Colonic mucosa (tissue), 4 donors: ENCODE results near the gene RHD. TPM values are rescaled to one million over a fixed set of nuclear protein-coding genes. Genes with fewer than 3 reads are reported as not detected.
"Not testable (repeated sequence)": the region's sequence is repeated elsewhere in the genome, so short reads cannot be mapped to it uniquely, and the experiment has no call there.

Experiments
- DNase-seq: peaks from one replicate; pipeline ENCODE4 v3.0.0-alpha.2; 2020
- H3K27ac ChIP-seq: fragments of 200-600 bp; one replicate; pipeline ENCODE4 v1.8.0; 2021
- H3K27me3 ChIP-seq: fragments of 200-600 bp; one replicate; pipeline ENCODE4 v1.8.0; 2021
- H3K36me3 ChIP-seq: fragments of 200-600 bp; one replicate; pipeline ENCODE4 v1.8.0; 2021
- H3K4me1 ChIP-seq: fragments of 200-600 bp; one replicate; pipeline ENCODE4 v1.8.0; 2021; ENCODE audit warnings: mild to moderate bottlenecking
- H3K4me3 ChIP-seq: fragments of 200-600 bp; one replicate; pipeline ENCODE4 v1.8.0; 2021
- H3K9ac ChIP-seq, 2 donors: one replicate each; pipeline ENCODE4 v1.7.0; 2013; ENCODE audit warnings: control low read depth in 2 of 2, low read depth in 2 of 2, low read length in 2 of 2
- H3K9me3 ChIP-seq: fragments of 200-600 bp; one replicate; pipeline ENCODE4 v1.8.0; 2021
- intact Hi-C: fragments of 100-400 bp; cut with DNase I; formaldehyde crosslinking; loops from one replicate; pipeline ENCODE4 v1.14.1; 2022
- total RNA-seq, 2 donors: library from RNA; stranded (reverse); fragmentation: NEBNext Ultra II Directional in 1 of 2; extraction: Animal tissue kit (Norgen Biotek cat#: 25700) in 1 of 2; gene quantifications; one replicate each; pipeline ENCODE4 v1.2.1, GENCODE V29; 2021
- donor health status: healthy.
- donor health status: DM: no; HTN: no; CAD: no.
- donor health status: DM: no; HTN: no; CAD: no.

The RHD gene
- total RNA-seq, 2 donors from 2014 or later, result 0.10 TPM; not detected in 1

DNA sequence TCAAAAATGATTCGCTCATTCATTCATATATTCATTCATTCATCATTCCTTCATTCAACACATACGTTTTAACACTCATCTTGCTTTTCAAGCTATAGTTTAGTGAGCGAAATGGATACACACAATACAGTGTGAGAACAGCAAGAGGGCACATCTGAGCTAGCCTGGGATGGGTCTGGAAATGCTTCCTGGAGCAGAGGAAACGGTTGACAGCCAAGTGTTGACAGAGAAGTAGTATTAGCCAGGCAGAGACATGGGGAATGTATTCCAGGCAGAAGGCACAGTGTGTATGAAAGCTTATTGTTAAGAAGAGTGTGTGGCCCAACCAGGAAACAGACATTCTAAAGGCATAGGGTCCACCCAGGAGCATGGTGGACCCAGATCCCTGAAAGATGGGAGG, 32.6 kb downstream of the RHD start:
- H3K9me3 ChIP-seq, DNase-seq, H3K27me3 ChIP-seq, H3K4me1 ChIP-seq, H3K4me3 ChIP-seq, intact Hi-C loops, H3K27ac ChIP-seq, H3K9ac ChIP-seq, H3K36me3 ChIP-seq: not testable (repeated sequence)

DNA sequence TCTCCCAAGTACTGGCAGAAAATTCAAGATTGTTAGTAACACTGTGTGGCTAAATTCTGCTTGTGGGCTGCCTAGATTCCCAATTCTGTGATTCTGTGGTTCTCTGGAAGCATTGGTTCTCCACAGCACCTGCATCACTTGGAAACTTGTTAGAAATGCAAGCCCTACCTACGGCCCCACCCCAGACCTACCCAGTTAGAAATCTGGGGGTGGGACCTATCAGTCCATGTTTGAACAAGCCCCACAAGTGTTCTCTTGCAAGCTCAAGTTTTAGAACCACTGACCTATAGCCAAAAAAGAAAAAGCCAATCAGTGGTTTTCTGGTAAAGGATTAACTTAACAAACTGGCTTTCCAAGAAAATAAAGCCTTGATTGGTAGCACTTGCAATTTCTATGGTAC, 35.9 kb downstream of the RHD start:
- DNase-seq, H3K27ac ChIP-seq, H3K4me3 ChIP-seq, H3K9ac ChIP-seq, H3K27me3 ChIP-seq, H3K36me3 ChIP-seq, H3K4me1 ChIP-seq, intact Hi-C loops, H3K9me3 ChIP-seq: not testable (repeated sequence)

DNA sequence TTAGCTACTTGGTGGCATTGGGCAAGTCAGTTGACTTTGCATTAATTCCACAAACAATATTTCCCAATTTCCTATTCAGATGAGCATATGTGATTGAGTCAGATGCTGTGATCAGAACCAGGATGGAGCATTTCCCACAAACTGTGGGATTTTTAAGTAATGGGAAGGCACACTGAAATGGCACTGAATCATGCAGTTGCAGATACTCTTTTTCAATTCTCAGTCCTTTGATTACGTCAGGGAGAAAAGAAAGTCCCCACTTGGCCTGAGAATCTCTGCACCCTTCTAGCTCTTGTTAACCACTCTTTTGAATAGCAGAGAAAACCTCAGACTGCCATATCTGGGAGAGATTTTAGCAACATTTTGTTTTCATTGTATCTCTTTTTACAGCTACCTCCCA, 36.8 kb downstream of the RHD start:
- H3K4me1 ChIP-seq, DNase-seq, H3K27me3 ChIP-seq, H3K9me3 ChIP-seq, H3K9ac ChIP-seq, intact Hi-C loops, H3K27ac ChIP-seq, H3K4me3 ChIP-seq, H3K36me3 ChIP-seq: not testable (repeated sequence)

GRCh38 chr1:25309486-25309885, 37.2 kb downstream of the RHD start:
- H3K4me3 ChIP-seq, DNase-seq, H3K9ac ChIP-seq, intact Hi-C loops, H3K27me3 ChIP-seq, H3K36me3 ChIP-seq, H3K9me3 ChIP-seq, H3K4me1 ChIP-seq, H3K27ac ChIP-seq: not testable (repeated sequence)

DNA sequence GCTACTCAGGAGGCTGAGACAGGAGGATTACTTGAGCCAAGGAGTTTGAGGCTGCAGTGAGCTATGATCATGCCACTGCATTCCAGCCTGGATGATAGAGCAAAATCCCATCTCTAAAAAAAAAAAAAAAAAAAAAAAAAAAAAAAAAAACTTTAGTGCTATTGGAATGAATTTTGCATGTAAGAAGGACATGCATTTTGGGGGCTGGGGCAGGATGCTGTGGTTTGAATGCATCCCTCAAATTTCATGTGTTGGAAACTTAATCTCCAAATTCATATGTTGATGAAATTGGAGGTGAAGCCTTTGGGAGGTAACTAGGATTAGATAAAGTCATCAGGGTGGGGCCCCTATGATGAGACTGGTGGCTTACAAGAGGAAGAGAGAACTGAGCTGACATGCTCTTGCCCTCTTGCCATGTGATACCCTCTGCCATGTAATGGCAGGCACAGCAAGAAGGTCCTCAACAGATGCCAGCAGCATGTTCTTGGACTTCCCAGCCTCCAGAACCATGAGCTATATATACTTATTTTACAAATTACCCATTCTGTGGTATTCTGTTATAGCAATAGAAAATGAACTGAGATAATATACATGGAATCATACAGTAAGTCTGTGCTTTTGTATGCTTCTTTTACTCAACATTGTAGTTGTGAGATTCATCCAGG, 40.6 kb downstream of the RHD start:
- intact Hi-C loops, H3K27ac ChIP-seq: not testable (repeated sequence)

GRCh38 chr1:25320314-25320938, 48.1 kb downstream of the RHD start:
- H3K4me1 ChIP-seq, H3K9me3 ChIP-seq, DNase-seq, H3K27me3 ChIP-seq, H3K27ac ChIP-seq, H3K9ac ChIP-seq, H3K4me3 ChIP-seq, intact Hi-C loops, H3K36me3 ChIP-seq: not testable (repeated sequence)

More for the DNA sequence above, 40.6 kb downstream of the RHD start:
- H3K9ac ChIP-seq, H3K9me3 ChIP-seq, H3K4me3 ChIP-seq, H3K36me3 ChIP-seq, H3K27me3 ChIP-seq, DNase-seq, H3K4me1 ChIP-seq: not testable (repeated sequence)

DNA sequence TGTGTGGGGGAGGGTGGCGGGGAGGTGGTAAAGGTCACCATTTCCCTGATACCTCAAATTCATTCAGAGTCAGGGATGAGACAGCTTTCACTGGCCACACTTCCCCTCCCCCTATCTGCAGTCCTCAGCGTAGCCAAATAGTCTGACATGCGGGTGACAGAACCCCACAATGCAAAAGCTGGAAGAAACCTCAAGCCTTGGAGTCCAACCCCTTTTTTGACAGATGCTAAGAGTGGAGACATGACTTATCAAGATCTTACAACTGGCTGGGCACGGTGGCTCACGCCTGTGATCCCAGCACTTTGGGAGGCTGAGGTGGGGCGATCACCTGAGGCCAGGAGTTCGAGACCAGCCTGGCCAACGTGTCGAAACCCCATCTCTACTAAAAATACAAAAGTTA, 49.8 kb downstream of the RHD start:
- H3K36me3 ChIP-seq, H3K9ac ChIP-seq, DNase-seq, H3K27ac ChIP-seq, H3K27me3 ChIP-seq, H3K9me3 ChIP-seq, H3K4me3 ChIP-seq, intact Hi-C loops, H3K4me1 ChIP-seq: not testable (repeated sequence)

- H3K4me1 ChIP-seq, H3K36me3 ChIP-seq, intact Hi-C loops, H3K27me3 ChIP-seq, H3K4me3 ChIP-seq, H3K9me3 ChIP-seq, H3K27ac ChIP-seq, DNase-seq, H3K9ac ChIP-seq: not testable (repeated sequence)
Measured at GRCh38 chr1:25324407-25324806, 52.1 kb downstream of the RHD start.

GRCh38 chr1:25327864-25328790, 55.8 kb downstream of the RHD start:
- H3K9ac ChIP-seq, H3K4me3 ChIP-seq, H3K36me3 ChIP-seq, DNase-seq, H3K27me3 ChIP-seq, intact Hi-C loops, H3K4me1 ChIP-seq, H3K9me3 ChIP-seq, H3K27ac ChIP-seq: not testable (repeated sequence)

GRCh38 chr1:25328791-25329185, 56.5 kb downstream of the RHD start:
- H3K9me3 ChIP-seq, H3K4me1 ChIP-seq, H3K27ac ChIP-seq, H3K4me3 ChIP-seq, H3K27me3 ChIP-seq, H3K9ac ChIP-seq, DNase-seq, H3K36me3 ChIP-seq, intact Hi-C loops: not testable (repeated sequence)

- H3K27me3 ChIP-seq, intact Hi-C loops, H3K4me3 ChIP-seq, H3K9ac ChIP-seq, H3K4me1 ChIP-seq, DNase-seq, H3K36me3 ChIP-seq, H3K27ac ChIP-seq, H3K9me3 ChIP-seq: not testable (repeated sequence)
Measured at GRCh38 chr1:25329336-25329735, 57.0 kb downstream of the RHD start.

DNA sequence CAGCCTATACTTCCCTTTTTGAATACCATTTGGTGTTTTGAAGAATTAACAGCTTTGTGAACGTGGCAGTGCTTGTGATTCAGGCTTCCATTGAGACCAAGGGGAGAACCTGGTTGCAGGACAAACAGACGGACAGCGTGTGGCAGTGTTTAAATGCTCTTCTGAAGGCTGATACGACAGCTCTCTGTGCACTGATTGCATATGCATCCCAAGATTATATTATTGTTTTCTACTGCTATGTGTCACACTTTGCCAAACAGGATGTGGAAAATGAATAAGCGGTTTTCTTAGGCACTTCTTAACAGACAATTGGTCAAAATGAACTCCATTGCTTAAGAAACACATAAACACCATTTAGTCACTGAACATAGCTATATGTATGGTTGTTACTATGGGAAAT, 57.6 kb downstream of the RHD start:
- H3K36me3 ChIP-seq, H3K9me3 ChIP-seq, H3K4me3 ChIP-seq, intact Hi-C loops, DNase-seq, H3K9ac ChIP-seq, H3K4me1 ChIP-seq, H3K27ac ChIP-seq, H3K27me3 ChIP-seq: not testable (repeated sequence)

DNA sequence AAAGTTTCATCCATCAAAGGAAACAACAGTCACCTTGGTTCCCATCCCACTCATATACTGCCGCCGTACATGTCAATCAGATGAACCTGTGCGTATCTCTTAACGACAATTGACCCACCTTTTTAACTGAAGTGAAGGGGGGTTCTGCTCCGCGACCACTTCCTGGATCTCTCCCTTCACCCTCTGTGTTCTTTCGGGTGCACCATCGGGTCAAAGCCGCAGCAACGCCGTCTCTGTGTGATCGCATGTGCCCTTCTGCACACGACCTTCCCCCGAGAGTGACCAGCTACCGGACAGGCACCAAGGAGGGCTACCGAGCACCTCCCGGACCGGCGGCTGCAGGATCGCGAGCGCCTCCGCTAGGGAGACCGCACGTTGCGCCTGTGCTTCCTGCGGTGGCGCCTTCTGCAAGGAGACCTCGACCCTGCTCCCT, 64.6 kb downstream of the RHD start:
- intact Hi-C loops, H3K27me3 ChIP-seq, H3K27ac ChIP-seq, H3K9me3 ChIP-seq, H3K36me3 ChIP-seq: not testable (repeated sequence)
- Histone ChIP-seq H3K4me1 (peaks cover 13% of the 10 kb centered on the region), H3K9ac (peak overlapping the region; percentile 48 to 69), H3K4me3 (peak overlapping the region; percentile 82)
- peak; percentile 62 for DNase-seq
